Adrenal gland (tissue), 19 donors: Measurements from ENCODE around the gene CEACAM5. TPM values are rescaled to one million over a fixed set of nuclear protein-coding genes. Genes with fewer than 3 reads are reported as not detected.

Source experiments
- DNase-seq, 7 donors: peaks; one replicate each; pipeline ENCODE4 v3.0.0-alpha.2; 2019 to 2020
- H3K27ac ChIP-seq, 5 donors: fragments of 200-600 bp; sonication (generic) in 4 of 5; 1 replicate in 3 of 5; 2 replicates in 2 of 5; pipeline versions ENCODE4 v1.5.1 to v1.8.0; 2016 to 2020; ENCODE audit warnings: mild to moderate bottlenecking in 1 of 5
- H3K27me3 ChIP-seq: fragments of 200-600 bp; 2 replicates; pipeline ENCODE4 v1.8.0; 2021
- H3K36me3 ChIP-seq, 2 donors: fragments of 200-600 bp; replicated peaks in 1 of 2; 1 replicate in 1 of 2; 2 replicates in 1 of 2; pipeline versions ENCODE4 v1.5.1 to v1.8.0; 2018 to 2022
- H3K4me1 ChIP-seq, 2 donors: fragments of 200-600 bp; replicated peaks in 1 of 2; 1 replicate in 1 of 2; 2 replicates in 1 of 2; pipeline versions ENCODE4 v1.5.1 to v1.8.0; 2018 to 2021
- H3K4me3 ChIP-seq, 4 donors: fragments of 200-600 bp; sonication (generic) in 3 of 4; one replicate each; pipeline ENCODE4 v1.5.1; 2016 to 2018
- H3K9me3 ChIP-seq, 3 donors: fragments of 200-600 bp; sonication (generic) in 1 of 3; replicated peaks in 1 of 3; 1 replicate in 2 of 3; 2 replicates in 1 of 3; pipeline versions ENCODE4 v1.5.1 to v1.8.0; 2016 to 2021
- CTCF ChIP-seq, 6 experiments: fragments of 450-650 bp in 4 of 6; fragments of 200-600 bp in 2 of 6; sonication (generic) in 1 of 6; IDR thresholded peaks; 1 replicate in 5 of 6; 2 replicates in 1 of 6; pipeline versions ENCODE4 v1.5.1 to v1.8.0; 2016 to 2021; ENCODE audit warnings: antibody characterized with exemption in 6 of 6, mild to moderate bottlenecking in 2 of 6, moderate library complexity in 1 of 6
- POLR2A ChIP-seq, 2 donors: fragments of 450-650 bp; IDR thresholded peaks; one replicate each; pipeline ENCODE4 v1.6.1; 2017; ENCODE audit warnings: antibody characterized with exemption in 2 of 2, mild to moderate bottlenecking in 2 of 2, moderate library complexity in 1 of 2
- WGBS, 4 donors: extraction: QIAGEN DNeasy Blood & Tissue Kit in 2 of 4; methylation state at CpG; one replicate each; pipeline versions ENCODE4 v1.1.5 to v1.1.7; 2013 to 2017; 5-methylcytosine and 5-hydroxymethylcytosine counted together
- intact Hi-C, 2 donors: fragments of 100-400 bp; cut with DNase I; formaldehyde crosslinking; loops; one replicate each; pipeline versions ENCODE4 v1.14.1 to v1.15.0; 2022 to 2023
- long read RNA-seq, 10 donors: library from polyadenylated mRNA in 3 of 10; unstranded in 2 of 10; stranded (forward) in 1 of 10; transcript quantifications; one replicate each; pipeline ENCODE4 v2.0.0 and lab custom pipeline, GENCODE V29; 2021 to 2026
- polyA plus RNA-seq, 3 donors: library from polyadenylated mRNA; stranded (reverse); fragments of 200-250 nt in 2 of 3; fragments of 350-450 nt in 1 of 3; fragmentation: Illumina TruSeq in 1 of 3; extraction: RNeasy Lipid Tissue Mini Kit (QIAGEN cat#74804) in 1 of 3; gene quantifications; one replicate each; pipeline ENCODE4 v1.2.3, GENCODE V29; 2013 to 2014
- total RNA-seq, 9 donors: library from RNA; depleted of rRNA in 4 of 9; stranded (reverse); fragments of >200 nt in 4 of 9; fragments of 120-200 nt in 1 of 9; fragmentation: NEBNext Ultra II Directional in 1 of 9; extraction: Animal tissue kit (Norgen Biotek cat#: 25700) in 1 of 9; gene quantifications; one replicate each; pipeline versions ENCODE4 v1.1.0 to v1.2.4, GENCODE V29; 2013 to 2023
- donor health status: healthy with polysubstance abuse.
- donor health status: Bipolar disorder and iron deficiency.
- donor health status: DM: yes; HTN: yes; CAD: no.
- donor health status: DM: no; HTN: no; CAD: no.
- donor health status: DM: no; HTN: no; CAD: no.
- donor health status: DM: yes; HTN: yes; CAD: no.

Gene CEACAM5
- total RNA-seq (under 1 TPM in 4 of 9 donors, not detected in 5; 0.06 to 0.72 (median 0.35) TPM), polyA plus RNA-seq (under 1 TPM in 2 of 3 donors, not detected in 1; 0.27 to 0.40 TPM)
- long read RNA-seq, donor 1, result 0 reads
- long read RNA-seq, donor 2, result 0 reads
- long read RNA-seq, donor 3, result 0 reads
- long read RNA-seq, donor 4, result 0 reads
- long read RNA-seq, donor 5, result 0 reads
- long read RNA-seq, donor 6, result 0 reads
- long read RNA-seq, donor 7, result 0 reads
- long read RNA-seq, donor 8, result 0 reads
- long read RNA-seq, donor 9, result 0 reads
- long read RNA-seq, donor 10, partial matches to known transcripts, result 0 of 1 reads
- long read RNA-seq, donor 10, other reads (novel, unspliced or antisense), result 0 of 1 reads

GRCh38 chr19:41708481-41708880, at the start of gene CEACAM5:
Gene CEACAM5, plus strand, starts transcription at chr19:41708626. Its CDS starts 106 bp downstream, at chr19:41708732.
- TF ChIP-seq POLR2A (IDR thresholded peaks at IDR 0.05), result no peak
- H3K27ac ChIP-seq, result no peak within 1 kb of the TSS
- H3K9me3 ChIP-seq, result no peaks in the 10 kb centered on the region
- H3K36me3 ChIP-seq, result no peaks in the 10 kb centered on the region
- no peak within 1 kb of the TSS for H3K4me3 ChIP-seq
- H3K27me3 ChIP-seq, result peaks cover 21% of the 10 kb centered on the region
- intact Hi-C loops, result no loop called here
- 33 to 44% (median 40%) methylated on average over 4 of the region's 4 CpGs for WGBS, 4 donors
- DNase-seq, result no peak
- no peaks in the 10 kb centered on the region for H3K4me1 ChIP-seq

- no peak for TF ChIP-seq POLR2A (IDR thresholded peaks at IDR 0.05)
- TF ChIP-seq CTCF (IDR thresholded peaks at IDR 0.05), result no peak
- peaks cover 0 to 10% (median 0%) of the 10 kb centered on the region in 3 donors for H3K9me3 ChIP-seq
- peaks cover 4% of the 10 kb centered on the region for H3K27me3 ChIP-seq
- no peak overlapping the region for H3K27ac ChIP-seq
- intact Hi-C loops, result no loop called here
- no peaks in the 10 kb centered on the region for H3K4me1 ChIP-seq
- DNase-seq, result no peak
- H3K36me3 ChIP-seq, result no peaks in the 10 kb centered on the region
- WGBS, 4 donors, result 65 to 77% (median 73%) methylated on average over 2 of the region's 2 CpGs
- H3K4me3 ChIP-seq, result no peak overlapping the region
Observed at GRCh38 chr19:41666075-41666474, 42.4 kb upstream of the CEACAM5 start.

- Histone ChIP-seq H3K36me3 (no peaks in the 10 kb centered on the region), H3K9me3 (peaks cover 0 to 10% (median 0%) of the 10 kb centered on the region in 3 donors), H3K27ac (no peak overlapping the region), H3K4me3 (no peak overlapping the region), H3K4me1 (no peaks in the 10 kb centered on the region), H3K27me3 (peaks cover 4% of the 10 kb centered on the region)
- DNase-seq, result no peak
- 56 to 77% (median 64%) methylated on average over 1 of the region's 1 CpG for WGBS, 4 donors
- TF ChIP-seq POLR2A (IDR thresholded peaks at IDR 0.05) (no peak), CTCF (IDR thresholded peaks at IDR 0.05) (no peak)
- intact Hi-C loops, result no loop called here
Observed at GRCh38 chr19:41668315-41668714, 40.1 kb upstream of the CEACAM5 start.

DNA sequence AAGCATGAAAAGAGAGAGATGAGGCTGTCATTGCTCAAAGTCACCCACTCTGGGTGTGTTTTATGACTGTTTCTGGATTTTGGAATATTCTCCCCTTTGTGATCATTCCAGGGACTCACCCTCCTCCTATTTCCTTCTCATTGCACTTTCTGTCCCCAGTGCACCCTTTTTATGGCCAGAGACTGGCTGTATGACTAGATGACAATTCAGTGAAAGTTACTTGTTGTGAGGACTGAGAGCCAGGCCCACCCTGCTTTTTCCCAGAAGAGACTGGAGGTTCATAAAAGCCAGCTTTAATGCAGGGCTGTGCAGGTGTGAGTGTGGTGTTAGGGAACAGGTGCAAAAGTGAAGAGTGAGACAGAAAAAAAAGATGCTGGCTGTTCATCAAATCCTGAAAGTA, 37.7 kb upstream of the CEACAM5 start:
- no peak for DNase-seq
- H3K9me3 ChIP-seq, result peaks cover 0 to 2% (median 0%) of the 10 kb centered on the region in 3 donors
- H3K27me3 ChIP-seq, result peaks cover 5% of the 10 kb centered on the region
- intact Hi-C loops, result no loop called here
- H3K27ac ChIP-seq, result no peak overlapping the region
- H3K4me3 ChIP-seq, result no peak overlapping the region
- H3K36me3 ChIP-seq, result no peaks in the 10 kb centered on the region
- TF ChIP-seq CTCF (IDR thresholded peaks at IDR 0.05) (no peak), POLR2A (IDR thresholded peaks at IDR 0.05) (no peak)
- no peaks in the 10 kb centered on the region for H3K4me1 ChIP-seq

- H3K36me3 ChIP-seq, result no peaks in the 10 kb centered on the region
- TF ChIP-seq CTCF (IDR thresholded peaks at IDR 0.05) (no peak), POLR2A (IDR thresholded peaks at IDR 0.05) (no peak)
- no peak overlapping the region for H3K4me3 ChIP-seq
- peaks cover 10% of the 10 kb centered on the region for H3K27me3 ChIP-seq
- DNase-seq, result no peak
- WGBS, 4 donors, result 65 to 70% (median 66%) methylated on average over 5 of the region's 5 CpGs
- H3K4me1 ChIP-seq, result no peaks in the 10 kb centered on the region
- no peak overlapping the region for H3K27ac ChIP-seq
- intact Hi-C loops, result no loop called here
- no peaks in the 10 kb centered on the region for H3K9me3 ChIP-seq
Observed at GRCh38 chr19:41671486-41671885, 36.9 kb upstream of the CEACAM5 start.
